Measurements from ENCODE around the gene ST3GAL3. TPM values are rescaled to one million over a fixed set of nuclear protein-coding genes. Genes with fewer than 3 reads are reported as not detected.
A peak's percentile ranks its signal among the peaks of the same experiment; 100 is the strongest.

ST3GAL3 gene
- polyA plus RNA-seq, 1 of the 3 experiments (the other 2 are of a cell fraction) = 20.6 TPM

- TF ChIP-seq PBX3 (IDR thresholded peaks at IDR 0.05) (peak; percentile 54), ELF1 (IDR thresholded peaks at IDR 0.05) (no peak), FOSL2 (IDR thresholded peaks at IDR 0.05; ENCODE audit: borderline replicate concordance, low read depth) (peak; percentile 98), YY1 (IDR thresholded peaks at IDR 0.05; ENCODE audit: low read depth) (no peak), POLR2AphosphoS5 (IDR thresholded peaks at IDR 0.05; ENCODE audit: low read depth, low read length) (peak; percentile 55; the same call in 1 of the 2 replicates), SIN3A (IDR thresholded peaks at IDR 0.05; ENCODE audit: borderline replicate concordance, low read depth, low read length) (no peak; the same call in 1 of the 2 replicates), SMC3 (IDR thresholded peaks at IDR 0.05; ENCODE audit: low read depth, low read length) (no peak; the same call in 1 of the 2 replicates), REST (IDR thresholded peaks at IDR 0.05; ENCODE audit: low read depth, low read length) (peak; percentile 66; the same call in 1 of the 2 replicates), NRF1 (IDR thresholded peaks at IDR 0.05; ENCODE audit: low read depth, low read length) (no peak), RXRA (IDR thresholded peaks at IDR 0.05; ENCODE audit: borderline replicate concordance, low read depth) (peak; percentile 27; the same call in 1 of the 2 replicates), EP300 (IDR thresholded peaks at IDR 0.05; ENCODE audit: borderline replicate concordance in 1 of 2, low read depth in 1 of 2, low read length in 1 of 2) (peak in 1 of 2 experiments; percentile 77; a peak in 1 of 4 replicates)
Observed at GRCh38 chr1:43822040-43822690, 114.8 kb downstream of the ST3GAL3 start (continued).

- Histone ChIP-seq H3F3A (replicated peaks; ENCODE audit: insufficient read depth) (peaks cover 16% of the 10 kb centered on the region), H3K27ac (ENCODE audit: low read depth in 2 of 2, low read length in 1 of 2) (no peak overlapping the region), H3K4me3 (ENCODE audit: low read depth in 2 of 2, low read length in 1 of 2) (no peak overlapping the region), H3K36me3 (replicated peaks in 1 of 2; ENCODE audit: control insufficient read depth in 1 of 2, insufficient read depth in 2 of 2, low read length in 1 of 2) (peaks cover 4 to 42% of the 10 kb centered on the region in 2 experiments), H4K20me1 (ENCODE audit: insufficient read depth) (no peaks in the 10 kb centered on the region), H3K9me2 (no peaks in the 10 kb centered on the region), H3K79me2 (ENCODE audit: insufficient read depth) (no peaks in the 10 kb centered on the region), H3K4me1 (ENCODE audit: control insufficient read depth in 1 of 2, insufficient read depth in 2 of 2, low read depth in 1 of 2, low read length in 1 of 2) (no peaks in the 10 kb centered on the region), H3K9ac (no peak overlapping the region), H2AFZ (ENCODE audit: low read depth) (no peak overlapping the region), H3K9me3 (0 out of 2 replicates have a peak, but pooled peaks cover 8% of the 10 kb centered on the region), H3K4me2 (no peak overlapping the region), H3K27me3 (ENCODE audit: insufficient read depth) (no peaks in the 10 kb centered on the region)
- WGBS (ENCODE audit: low lambda C conversion rate) = 100% methylated on average over 1 of the region's 1 CpG
- DNase-seq = no peak
- CTCF ChIA-PET = interaction anchor here (2.6 kb wide), 1 partner anchor 110 kb away, joined by 9 read pairs; no protein-coding TSS in a partner anchor
- no peak for TF ChIP-seq PBX3 (IDR thresholded peaks at IDR 0.05)
- TF ChIP-seq TAF1 (IDR thresholded peaks at IDR 0.05; ENCODE audit: borderline replicate concordance, low read depth, low read length) = no peak
- TF ChIP-seq RXRA (IDR thresholded peaks at IDR 0.05; ENCODE audit: borderline replicate concordance, low read depth) = no peak
- TF ChIP-seq ZBTB33 (IDR thresholded peaks at IDR 0.05; ENCODE audit: borderline replicate concordance, low read depth) = no peak
- TF ChIP-seq FOSL2 (IDR thresholded peaks at IDR 0.05; ENCODE audit: borderline replicate concordance, low read depth) = no peak
- no peak for TF ChIP-seq NRF1 (IDR thresholded peaks at IDR 0.05; ENCODE audit: low read depth, low read length)
- no peak for TF ChIP-seq USF2 (IDR thresholded peaks at IDR 0.05; ENCODE audit: borderline replicate concordance, low read depth, low read length)
- POLR2A ChIA-PET = no interaction called here
Observed at GRCh38 chr1:43824795-43825194, 117.5 kb downstream of the ST3GAL3 start.

All from SK-N-SH (cell line).